ENCODE data around the gene GET3. TPM values are rescaled to one million over a fixed set of nuclear protein-coding genes. Genes with fewer than 3 reads are reported as not detected.

The GET3 gene
- total RNA-seq, 1 donor from 2014 or later, result 57.5 TPM

- Histone ChIP-seq H3K9me3 (no peaks in the 10 kb centered on the region), H3K36me3 (peaks cover 39% of the 10 kb centered on the region), H3K27ac (peak overlapping the region; percentile 31), H3K4me3 (peak overlapping the region; percentile 66), H3K4me1 (peaks cover 32% of the 10 kb centered on the region), H3K27me3 (ENCODE audit: low read depth) (no peaks in the 10 kb centered on the region)
- no peak for TF ChIP-seq CTCF (IDR thresholded peaks at IDR 0.05)
- DNase-seq (no peak), ATAC-seq (no peak)
- intact Hi-C loops (cut with DNase I), result no loop called here
These were observed 17.0 kb upstream of the GET3 start for GRCh38 chr19:12720296-12720695.

GRCh38 chr19:12720851-12721655 is 16.2 kb upstream of the GET3 start:
- Histone ChIP-seq H3K9me3 (no peaks in the 10 kb centered on the region), H3K36me3 (peaks cover 32% of the 10 kb centered on the region), H3K27me3 (ENCODE audit: low read depth) (no peaks in the 10 kb centered on the region), H3K4me3 (peak overlapping the region; percentile 66), H3K4me1 (peaks cover 32% of the 10 kb centered on the region), H3K27ac (peak overlapping the region; percentile 87)
- DNase-seq, result no peak
- intact Hi-C loops (cut with DNase I), result no loop called here
- peak in 1 of 2 donors; percentile 3 for ATAC-seq
- TF ChIP-seq CTCF (IDR thresholded peaks at IDR 0.05), result no peak

- no peaks in the 10 kb centered on the region for H3K9me3 ChIP-seq
- intact Hi-C loops (cut with DNase I), result no loop called here
- no peaks in the 10 kb centered on the region for H3K27me3 ChIP-seq (ENCODE audit: low read depth)
- ATAC-seq (peak; percentile 74 to 76), DNase-seq (peak; percentile 76)
- peaks cover 23% of the 10 kb centered on the region for H3K36me3 ChIP-seq
- peak overlapping the region; percentile 66 for H3K4me3 ChIP-seq
- H3K4me1 ChIP-seq, result peaks cover 32% of the 10 kb centered on the region
- H3K27ac ChIP-seq, result peak overlapping the region; percentile 87
- TF ChIP-seq CTCF (IDR thresholded peaks at IDR 0.05), result no peak
These were observed 15.4 kb upstream of the GET3 start for GRCh38 chr19:12721656-12722565.

- Histone ChIP-seq H3K27ac (peak overlapping the region; percentile 87), H3K4me1 (peaks cover 32% of the 10 kb centered on the region), H3K9me3 (no peaks in the 10 kb centered on the region), H3K27me3 (ENCODE audit: low read depth) (no peaks in the 10 kb centered on the region), H3K36me3 (peaks cover 17% of the 10 kb centered on the region), H3K4me3 (peak overlapping the region; percentile 66)
- peak; percentile 94 to 95 for ATAC-seq
- DNase-seq, result peak; percentile 99
- no peak for TF ChIP-seq CTCF (IDR thresholded peaks at IDR 0.05)
- intact Hi-C loops (cut with DNase I), result no loop called here
These were observed 14.5 kb upstream of the GET3 start for GRCh38 chr19:12722566-12723380.

GRCh38 chr19:12723381-12723640 is 14.0 kb upstream of the GET3 start:
- no peaks in the 10 kb centered on the region for H3K9me3 ChIP-seq
- no peaks in the 10 kb centered on the region for H3K27me3 ChIP-seq (ENCODE audit: low read depth)
- ATAC-seq, result no peak
- intact Hi-C loops (cut with DNase I), result no loop called here
- peaks cover 32% of the 10 kb centered on the region for H3K4me1 ChIP-seq
- no peak for DNase-seq
- peaks cover 17% of the 10 kb centered on the region for H3K36me3 ChIP-seq
- peak overlapping the region; percentile 87 for H3K27ac ChIP-seq
- no peak for TF ChIP-seq CTCF (IDR thresholded peaks at IDR 0.05)
- H3K4me3 ChIP-seq, result peak overlapping the region; percentile 66

Measured in lower lobe of right lung (tissue), 2 donors.